AG04450 (cell line): ENCODE results near the gene LAMC2. TPM values are rescaled to one million over a fixed set of nuclear protein-coding genes. Genes with fewer than 3 reads are reported as not detected.

Experiments used
- CTCF ChIA-PET: fragments of 300-600, 350-600 bp; formaldehyde crosslinking; extraction: SDS; loops from one replicate; lab custom pipeline; 2022; ENCODE audit warnings: antibody characterized with exemption, inconsistent platforms; lab: Charles Lee
- POLR2A ChIA-PET: fragments of 350-600 bp; formaldehyde crosslinking; extraction: SDS; loops from one replicate; lab custom pipeline; 2021; ENCODE audit warnings: antibody characterized with exemption, inconsistent platforms; lab: Yijun Ruan, JAX
- DNase-seq: peaks from one replicate; pipeline ENCODE4 v3.0.0-alpha.2; 2011; ENCODE audit warnings: low read depth, low spot score
- H3K27ac ChIP-seq: one replicate; pipeline ENCODE4 v1.5.1; 2012; ENCODE audit warnings: low read depth, low read length, control low read depth
- H3K27me3 ChIP-seq: one replicate; pipeline ENCODE4 v1.6.0; 2012; ENCODE audit warnings: low read length; ENCODE audit not compliant: control insufficient read depth, insufficient read depth
- H3K4me3 ChIP-seq: 2 replicates; pipeline ENCODE4 v1.5.1; 2011; ENCODE audit warnings: mild to moderate bottlenecking, low read depth, low read length, control low read depth
- H3K9me3 ChIP-seq: 2 replicates; pipeline ENCODE4 v1.5.1; 2012; ENCODE audit warnings: low read length; ENCODE audit not compliant: control insufficient read depth, insufficient read depth
- CTCF ChIP-seq: IDR thresholded peaks from 2 replicates; pipeline ENCODE4 v1.5.1; 2011; ENCODE audit warnings: low read depth, low read length, control low read depth, inconsistent platforms
- polyA plus RNA-seq: library from polyadenylated mRNA; depleted of rRNA; stranded (reverse); fragments of >200 nt; gene quantifications from 2 replicates; pipeline ENCODE4 v1.2.3, GENCODE V29; 2011

Gene LAMC2
- polyA plus RNA-seq, 1 experiment = 1.6 TPM

DNA sequence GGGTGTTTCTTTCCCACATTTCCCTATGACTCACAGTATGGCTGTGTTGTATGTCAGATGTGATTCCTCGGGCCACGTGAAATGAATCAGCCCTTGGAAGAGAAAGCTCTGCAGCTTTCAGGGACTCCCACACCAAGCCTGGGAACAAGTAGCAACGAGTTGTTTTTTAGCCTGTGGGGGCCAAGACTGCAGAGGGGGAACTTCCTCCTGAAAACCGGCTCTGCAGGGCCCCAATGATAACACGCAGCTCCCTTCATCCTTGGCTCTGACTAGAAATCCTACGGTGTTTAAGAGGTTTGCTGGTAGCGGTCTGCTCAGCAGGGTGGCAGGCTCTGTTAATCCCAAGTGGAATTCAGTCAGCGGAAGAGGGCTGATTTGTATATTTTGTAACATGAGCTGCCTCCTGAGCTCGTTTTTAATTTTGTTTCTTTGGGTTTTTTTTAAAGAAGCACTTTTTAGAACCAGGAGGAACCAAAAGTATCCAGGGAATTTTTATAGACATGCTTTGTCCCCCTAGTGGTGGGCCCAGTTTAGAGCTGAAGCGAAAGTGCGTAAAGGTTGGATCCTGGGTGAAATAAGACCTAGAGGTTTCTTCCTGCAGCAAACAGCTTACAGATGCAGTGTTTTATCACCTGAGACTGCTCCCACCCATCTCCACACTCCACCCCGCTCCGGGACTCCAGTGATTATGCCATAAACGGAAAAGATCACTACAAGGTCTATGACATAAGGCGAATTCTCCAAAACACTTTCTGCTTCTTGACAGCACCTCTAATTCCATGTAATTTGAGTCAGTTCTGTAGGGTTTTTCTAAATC lies 48.8 kb downstream of the LAMC2 start:
- peak; percentile 88 for TF ChIP-seq CTCF
- Histone ChIP-seq H3K4me3 (peak overlapping the region; percentile 50), H3K9me3 (no peaks in the 10 kb centered on the region), H3K27ac (peak overlapping the region; percentile 93), H3K27me3 (no peaks in the 10 kb centered on the region)
- DNase-seq = peak; percentile 83
- ChIA-PET POLR2A (interaction anchor here (0.5 to 1.4 kb wide), 7 partner anchors 11 to 272 kb away, joined by 3 to 6 read pairs (median 4); no protein-coding TSS in a partner anchor), CTCF (interaction anchor here (0.6 to 1.7 kb wide), 80 partner anchors 9 to 391 kb away, joined by 3 to 37 read pairs (median 4); no protein-coding TSS in a partner anchor)

GRCh38 chr1:183235503-183235902 lies 49.4 kb downstream of the LAMC2 start:
- TF ChIP-seq CTCF = no peak
- no peak for DNase-seq
- no peaks in the 10 kb centered on the region for H3K27me3 ChIP-seq
- H3K4me3 ChIP-seq = peak overlapping the region; percentile 5; the same call in 1 of the 2 replicates
- H3K9me3 ChIP-seq = no peaks in the 10 kb centered on the region
- CTCF ChIA-PET = interaction anchor here (0.8 to 1.7 kb wide), 62 partner anchors 8 to 362 kb away, joined by 3 to 37 read pairs (median 5); no protein-coding TSS in a partner anchor
- peak overlapping the region; percentile 93 for H3K27ac ChIP-seq
- POLR2A ChIA-PET = interaction anchor here (0.6 to 1.4 kb wide), 4 partner anchors 26 to 56 kb away, joined by 3 to 6 read pairs (median 4); no protein-coding TSS in a partner anchor

GRCh38 chr1:183236158-183236725 lies 50.2 kb downstream of the LAMC2 start:
- TF ChIP-seq CTCF = no peak
- H3K4me3 ChIP-seq = no peak overlapping the region
- no peaks in the 10 kb centered on the region for H3K9me3 ChIP-seq
- ChIA-PET POLR2A (no interaction called here), CTCF (no interaction called here)
- no peak for DNase-seq
- no peaks in the 10 kb centered on the region for H3K27me3 ChIP-seq
- H3K27ac ChIP-seq = no peak overlapping the region

- ChIA-PET CTCF (interaction anchor here (1.3 kb wide), 1 partner anchor 8 kb away, joined by 8 read pairs; no protein-coding TSS in a partner anchor), POLR2A (no interaction called here)
- no peak for DNase-seq
- no peaks in the 10 kb centered on the region for H3K9me3 ChIP-seq
- no peak overlapping the region for H3K4me3 ChIP-seq
- no peaks in the 10 kb centered on the region for H3K27me3 ChIP-seq
- H3K27ac ChIP-seq = no peak overlapping the region
- no peak for TF ChIP-seq CTCF
Measured at GRCh38 chr1:183237046-183237445, 51.0 kb downstream of the LAMC2 start.
